ENCODE data around the gene KRTAP4-16.
"Not testable (repeated sequence)": the region's sequence is repeated elsewhere in the genome, so short reads cannot be mapped to it uniquely, and the experiment has no call there.

DNA sequence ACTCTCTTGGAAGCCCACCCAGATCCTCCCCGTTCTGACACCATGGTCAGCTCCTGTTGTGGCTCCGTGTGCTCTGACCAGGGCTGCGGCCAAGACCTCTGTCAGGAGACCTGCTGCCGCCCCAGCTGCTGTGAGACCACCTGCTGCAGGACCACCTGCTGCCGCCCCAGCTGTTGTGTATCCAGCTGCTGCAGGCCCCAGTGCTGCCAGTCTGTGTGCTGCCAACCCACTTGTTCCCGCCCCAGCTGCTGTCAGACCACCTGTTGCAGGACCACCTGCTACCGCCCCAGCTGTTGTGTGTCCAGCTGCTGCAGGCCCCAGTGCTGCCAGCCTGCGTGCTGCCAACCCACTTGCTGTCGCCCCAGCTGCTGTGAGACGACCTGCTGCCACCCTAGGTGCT, 3.3 kb upstream of the KRTAP4-16 start, which contains the start of gene KRTAP4-9:
- TF ChIP-seq, protein P1, sequence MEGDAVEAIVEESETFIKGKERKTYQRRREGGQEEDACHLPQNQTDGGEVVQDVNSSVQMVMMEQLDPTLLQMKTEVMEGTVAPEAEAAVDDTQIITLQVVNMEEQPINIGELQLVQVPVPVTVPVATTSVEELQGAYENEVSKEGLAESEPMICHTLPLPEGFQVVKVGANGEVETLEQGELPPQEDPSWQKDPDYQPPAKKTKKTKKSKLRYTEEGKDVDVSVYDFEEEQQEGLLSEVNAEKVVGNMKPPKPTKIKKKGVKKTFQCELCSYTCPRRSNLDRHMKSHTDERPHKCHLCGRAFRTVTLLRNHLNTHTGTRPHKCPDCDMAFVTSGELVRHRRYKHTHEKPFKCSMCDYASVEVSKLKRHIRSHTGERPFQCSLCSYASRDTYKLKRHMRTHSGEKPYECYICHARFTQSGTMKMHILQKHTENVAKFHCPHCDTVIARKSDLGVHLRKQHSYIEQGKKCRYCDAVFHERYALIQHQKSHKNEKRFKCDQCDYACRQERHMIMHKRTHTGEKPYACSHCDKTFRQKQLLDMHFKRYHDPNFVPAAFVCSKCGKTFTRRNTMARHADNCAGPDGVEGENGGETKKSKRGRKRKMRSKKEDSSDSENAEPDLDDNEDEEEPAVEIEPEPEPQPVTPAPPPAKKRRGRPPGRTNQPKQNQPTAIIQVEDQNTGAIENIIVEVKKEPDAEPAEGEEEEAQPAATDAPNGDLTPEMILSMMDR (conservative IDR thresholded peaks at IDR 0.05; ENCODE audit: low read length) = not testable (repeated sequence)
- not testable (repeated sequence) for TF ChIP-seq EZH2phosphoT487 (IDR thresholded peaks at IDR 0.05; ENCODE audit: borderline replicate concordance)

Measured in Loucy (cell line).